Non-pigmented ciliary epithelial cell (primary cell): ENCODE measurements around the gene CDC25A.
A peak's percentile ranks its signal among the peaks of the same experiment; 100 is the strongest.
"Not testable (repeated sequence)": the region's sequence is repeated elsewhere in the genome, so short reads cannot be mapped to it uniquely, and the experiment has no call there.

Experiments
- DNase-seq: peaks from one replicate; pipeline ENCODE4 v3.0.0-alpha.2; 2010; ENCODE audit warnings: low read depth

CDC25A gene

GRCh38 chr3:48140936-48141603 is 47.1 kb downstream of the CDC25A start:
- no peak for DNase-seq

DNA sequence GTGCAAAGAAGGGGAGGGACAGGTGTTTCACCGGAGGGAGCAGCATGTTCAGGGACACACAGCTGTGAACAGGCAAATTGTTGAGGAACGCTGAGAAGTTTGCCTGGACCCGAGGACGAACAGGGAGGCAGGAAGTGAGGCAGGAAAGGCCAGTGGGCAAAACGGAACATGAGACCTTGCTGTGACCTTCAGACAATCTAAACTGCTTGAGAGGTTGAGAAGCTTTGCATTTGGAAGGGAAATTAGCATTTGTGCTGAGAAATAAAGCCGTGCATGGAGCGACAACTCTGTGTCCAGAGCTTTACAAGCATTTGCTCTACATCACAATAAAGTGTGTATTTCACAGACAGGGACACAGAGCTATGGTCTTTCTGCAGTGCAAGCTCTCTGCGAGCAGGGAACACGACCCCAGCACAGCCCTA is 47.9 kb downstream of the CDC25A start:
- DNase-seq, result no peak

DNA sequence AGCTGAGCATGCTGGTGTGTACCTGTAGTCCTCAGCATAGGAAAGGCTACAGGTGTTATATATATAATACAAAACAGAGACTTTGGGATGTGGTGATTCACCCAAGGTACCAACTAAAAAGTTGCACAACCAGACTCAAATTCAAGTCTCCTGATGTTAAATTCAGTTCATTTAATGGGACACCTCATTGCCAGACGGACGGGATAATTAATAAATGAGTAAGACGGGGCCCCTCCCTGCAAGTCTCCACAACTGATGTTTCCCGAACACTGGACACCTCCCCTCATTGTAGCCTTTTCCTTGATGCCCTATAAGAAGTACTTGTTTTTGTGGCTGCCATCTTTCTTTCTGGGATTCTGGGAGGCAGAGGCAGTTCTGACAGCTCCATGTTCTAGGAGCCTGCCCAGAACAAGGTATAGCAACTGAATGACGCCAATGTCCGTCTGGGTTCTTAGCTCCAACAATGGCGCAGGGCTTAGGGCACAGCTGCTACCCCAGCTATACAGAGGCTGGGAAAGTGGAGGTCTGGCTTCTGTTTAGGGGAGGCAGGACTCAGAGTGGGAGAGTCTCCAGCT is 50.7 kb downstream of the CDC25A start:
- no peak for DNase-seq

DNA sequence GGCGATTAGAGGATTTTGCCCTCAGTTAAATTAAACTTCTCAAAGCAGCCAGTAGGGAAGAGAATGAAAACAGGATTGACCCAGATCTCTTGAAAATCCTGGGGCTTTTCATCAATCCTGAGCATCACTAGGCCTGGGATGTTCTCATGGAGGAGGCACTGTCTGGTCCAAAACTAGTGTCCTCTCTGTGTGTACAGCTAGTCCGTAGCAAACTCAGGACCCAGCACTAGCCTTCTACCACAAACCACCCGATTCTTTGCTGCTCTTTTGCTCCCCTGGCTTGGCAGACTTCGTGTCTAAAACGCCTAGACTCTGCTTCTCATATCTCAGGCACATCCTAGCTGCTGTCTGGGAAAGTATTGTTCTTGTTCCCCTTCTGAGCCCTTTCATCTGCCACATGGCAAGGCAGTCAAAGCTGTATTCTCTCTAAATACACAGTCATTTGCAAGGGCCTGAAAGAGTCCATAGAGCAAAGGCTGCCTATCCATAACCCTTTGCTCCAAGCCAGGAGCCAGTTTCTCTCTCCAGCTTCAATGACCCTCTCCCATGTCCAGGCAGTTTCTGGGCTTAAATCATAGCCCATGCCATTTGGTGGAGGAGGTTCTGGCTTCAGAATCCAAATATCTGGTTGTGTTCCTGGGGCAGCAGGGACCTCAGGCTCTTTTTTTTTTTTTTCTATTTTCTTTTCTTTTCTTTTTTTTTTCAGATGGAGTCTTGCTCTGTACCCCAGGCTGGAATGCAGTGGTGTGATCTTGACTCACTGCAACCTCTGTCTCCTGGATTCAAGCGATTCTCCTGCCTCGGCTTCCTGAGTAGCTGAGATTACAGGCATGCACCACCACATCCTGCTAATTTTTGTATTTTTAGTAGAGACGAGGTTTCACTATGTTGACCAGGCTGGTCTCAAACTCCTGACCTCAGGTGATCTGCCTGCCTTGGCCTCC is 52.4 kb downstream of the CDC25A start:
- no peak for DNase-seq

DNA sequence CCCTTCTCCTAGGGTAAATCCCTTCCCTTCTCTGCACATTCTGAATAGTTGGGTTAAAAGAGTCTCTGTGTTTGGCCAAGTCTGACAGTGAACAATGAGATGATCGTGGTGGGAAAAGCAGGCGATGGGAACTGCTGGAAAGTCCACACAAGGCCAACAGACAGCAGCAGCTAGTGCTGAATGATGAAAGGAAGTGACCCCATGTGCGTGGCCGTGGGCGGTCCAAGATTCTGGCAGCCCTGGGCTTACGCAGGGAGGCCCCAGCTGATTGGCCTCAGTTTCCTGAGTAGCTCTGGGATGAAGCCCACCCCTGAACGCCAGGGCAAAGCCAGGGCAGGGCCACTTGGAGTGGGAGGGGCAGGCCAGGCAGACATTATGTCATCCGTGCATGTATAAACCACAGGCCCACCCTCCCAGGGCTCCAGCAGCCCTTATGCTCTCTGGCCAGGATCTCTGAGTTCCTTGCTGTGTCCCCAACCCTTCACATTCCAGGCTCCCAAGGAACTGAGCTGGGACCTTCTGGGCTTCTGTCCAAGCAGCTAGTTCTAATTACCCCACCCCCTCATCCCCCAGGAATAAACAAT is 57.8 kb downstream of the CDC25A start:
- peak; percentile 64 for DNase-seq

DNA sequence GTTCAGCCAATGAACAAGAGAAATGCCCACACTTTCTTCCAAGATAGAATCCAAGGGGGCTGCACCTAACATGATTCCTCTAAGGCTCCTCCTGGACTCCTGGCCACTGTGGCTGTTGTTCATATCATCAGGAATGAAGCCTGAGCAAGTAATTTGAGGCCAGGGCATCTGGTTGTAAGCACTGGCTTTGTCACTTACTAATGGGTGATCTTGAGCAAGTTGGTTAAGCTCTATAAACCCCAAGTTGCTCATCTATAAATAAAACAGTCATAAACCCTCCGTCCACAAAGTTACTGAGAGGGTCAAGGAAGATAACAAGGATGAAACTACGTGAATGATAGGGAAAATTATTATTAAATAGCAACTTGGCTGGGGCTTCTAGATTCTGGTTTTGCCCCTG is 58.3 kb downstream of the CDC25A start:
- DNase-seq, result no peak

DNA sequence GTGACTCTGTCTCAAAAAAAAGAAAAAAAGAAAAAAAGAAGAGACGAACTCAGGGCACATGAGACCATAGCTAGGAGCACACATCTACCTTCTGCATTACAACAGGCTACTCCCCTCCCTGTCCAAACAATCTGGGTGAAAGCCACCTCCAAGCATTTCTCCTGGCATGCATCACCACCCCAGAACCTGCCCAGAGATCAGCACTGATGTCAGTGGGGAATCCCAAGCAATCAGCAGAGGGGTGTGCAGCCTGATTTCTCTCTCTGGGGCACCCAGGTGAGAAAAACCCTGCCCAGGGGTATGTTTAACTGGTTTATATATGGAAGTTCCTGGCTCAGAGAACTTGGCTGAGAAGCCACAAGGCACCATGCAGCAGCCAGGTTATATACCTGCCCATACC is 59.4 kb downstream of the CDC25A start:
- no peak for DNase-seq

DNA sequence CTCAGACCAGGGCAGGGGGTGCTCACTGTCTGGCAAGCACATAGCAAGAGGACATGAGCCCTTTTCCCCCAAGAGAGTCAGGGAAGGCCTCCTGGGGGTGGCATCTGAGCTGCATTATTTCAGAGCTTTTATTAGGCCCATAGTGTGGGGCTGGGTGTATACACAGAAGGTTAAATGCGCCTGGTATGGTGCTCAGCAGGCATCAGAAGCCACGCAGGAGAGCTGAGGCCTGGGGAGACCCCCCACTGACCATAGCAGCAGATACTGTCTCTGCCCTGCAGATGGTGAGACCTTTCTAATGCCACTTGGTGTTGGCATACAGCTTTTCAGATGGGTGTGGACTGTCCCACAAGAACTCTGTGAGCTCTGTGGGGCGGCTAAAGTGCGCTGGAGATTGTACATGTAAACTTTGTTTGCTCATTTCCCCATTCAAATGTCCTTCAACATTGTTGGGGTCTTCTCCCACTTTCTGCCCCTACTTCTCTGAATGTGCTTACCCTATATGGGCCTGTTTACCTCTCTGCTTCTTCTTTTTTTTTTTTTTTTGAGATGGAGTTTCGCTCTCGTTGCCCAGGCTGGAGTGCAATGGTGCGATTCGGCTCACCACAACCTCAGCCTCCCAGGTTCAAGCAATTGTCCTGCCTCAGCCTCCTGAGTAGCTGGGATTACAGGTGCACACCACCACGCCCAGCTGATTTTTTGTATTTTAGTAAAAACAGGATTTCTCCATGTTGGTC is 62.2 kb downstream of the CDC25A start:
- DNase-seq, result no peak

DNA sequence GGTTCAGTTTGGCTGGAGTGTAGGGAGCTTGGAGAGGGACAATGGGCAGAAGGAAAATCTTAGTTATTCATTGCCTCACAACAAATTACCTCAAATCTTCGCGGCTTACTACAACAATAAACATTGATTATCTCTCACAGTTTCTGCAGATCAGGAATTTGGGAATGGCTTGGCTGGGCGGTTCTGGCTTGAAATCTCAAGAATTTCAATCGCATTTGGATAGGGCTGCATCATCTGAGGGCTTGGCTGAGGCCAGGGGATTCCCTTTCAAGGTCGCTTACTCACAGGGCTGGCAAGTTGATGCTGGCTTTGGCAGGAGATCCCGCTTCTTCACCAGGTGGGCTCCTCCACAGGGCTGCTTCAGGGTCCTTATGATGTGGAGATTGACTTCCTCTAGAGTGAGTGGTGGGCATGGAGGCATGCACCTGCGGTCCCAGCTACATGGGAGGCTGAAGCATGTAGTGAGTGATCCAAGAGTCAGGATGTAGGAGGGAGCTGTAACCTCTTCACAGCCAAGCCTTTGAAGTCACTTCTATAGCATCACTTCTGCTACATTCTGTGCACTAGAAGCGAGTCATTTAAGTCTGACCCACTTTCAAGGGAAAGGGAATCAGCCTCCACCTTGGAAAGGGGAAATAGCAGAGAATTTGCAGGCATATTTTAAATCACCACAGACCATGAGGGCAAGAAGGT is 63.1 kb downstream of the CDC25A start:
- DNase-seq, result peak; percentile 60

GRCh38 chr3:48123346-48123745 is 64.9 kb downstream of the CDC25A start:
- DNase-seq, result no peak

DNA sequence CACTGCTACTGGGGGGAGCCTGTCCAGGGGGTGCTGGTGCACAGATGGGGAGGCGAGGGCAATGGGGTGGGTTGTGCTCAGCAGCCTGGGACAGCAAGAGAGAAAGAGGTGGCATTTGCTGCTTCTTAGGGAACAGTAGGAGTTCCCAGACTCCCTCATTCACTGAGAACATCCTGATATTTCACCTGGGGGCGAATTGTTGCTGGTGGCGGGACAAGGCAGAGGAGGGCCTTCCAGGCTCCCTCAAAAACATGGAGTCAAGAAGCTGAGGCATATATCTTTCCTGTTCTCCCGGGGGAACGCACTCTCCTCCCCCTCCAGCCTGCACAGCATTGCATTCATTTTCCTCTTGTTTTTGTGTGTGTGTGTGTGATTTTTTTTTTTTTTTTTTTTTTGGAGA is 65.7 kb downstream of the CDC25A start:
- no peak for DNase-seq

DNA sequence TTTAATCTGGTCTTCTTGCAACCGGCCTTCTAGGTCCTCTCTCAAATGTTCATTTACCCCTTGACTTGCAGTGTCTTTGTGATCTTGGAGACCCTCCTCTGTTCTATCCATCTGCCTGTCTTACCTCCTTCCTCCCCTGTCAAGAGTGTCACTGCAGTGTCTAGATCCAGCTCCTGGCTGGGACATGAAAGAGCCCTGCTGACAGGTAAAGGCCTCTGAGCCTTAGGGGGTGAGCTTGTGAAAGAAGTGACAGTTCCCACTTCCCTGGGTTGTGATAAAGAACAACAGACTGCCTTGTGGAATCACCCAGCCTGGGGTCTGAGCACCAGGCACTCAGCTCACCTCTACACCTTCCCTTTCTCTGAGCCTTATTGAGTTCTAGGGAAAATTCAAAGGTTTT is 68.0 kb downstream of the CDC25A start:
- no peak for DNase-seq

GRCh38 chr3:48119505-48120193 is 68.6 kb downstream of the CDC25A start:
- no peak for DNase-seq

DNA sequence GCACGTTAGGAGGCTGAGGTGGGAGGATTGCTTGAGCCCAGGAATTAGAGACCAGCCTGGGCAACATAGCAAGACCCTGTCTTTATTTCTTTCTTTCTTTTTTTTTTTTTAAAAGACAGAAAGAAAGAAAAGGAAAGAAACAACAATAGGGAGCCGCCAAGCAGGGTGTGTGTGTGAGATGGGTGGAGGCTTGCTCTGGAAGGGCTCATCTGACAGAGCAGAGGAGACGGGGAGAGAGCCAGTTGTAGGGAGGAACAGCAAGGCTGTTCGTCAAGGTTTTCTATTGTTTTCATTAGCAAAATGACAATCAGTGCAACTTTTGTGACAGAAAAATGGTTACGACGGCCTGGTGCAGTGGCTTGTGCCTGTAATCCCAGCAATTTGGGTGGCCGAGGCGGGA is 69.3 kb downstream of the CDC25A start:
- no peak for DNase-seq

- no peak for DNase-seq
Observed at GRCh38 chr3:48118322-48118721, 69.9 kb downstream of the CDC25A start.

GRCh38 chr3:48112813-48113212 is 75.4 kb downstream of the CDC25A start:
- DNase-seq, result no peak

- DNase-seq, result not testable (repeated sequence)
Observed at GRCh38 chr3:48112108-48112791, 76.0 kb downstream of the CDC25A start.

DNA sequence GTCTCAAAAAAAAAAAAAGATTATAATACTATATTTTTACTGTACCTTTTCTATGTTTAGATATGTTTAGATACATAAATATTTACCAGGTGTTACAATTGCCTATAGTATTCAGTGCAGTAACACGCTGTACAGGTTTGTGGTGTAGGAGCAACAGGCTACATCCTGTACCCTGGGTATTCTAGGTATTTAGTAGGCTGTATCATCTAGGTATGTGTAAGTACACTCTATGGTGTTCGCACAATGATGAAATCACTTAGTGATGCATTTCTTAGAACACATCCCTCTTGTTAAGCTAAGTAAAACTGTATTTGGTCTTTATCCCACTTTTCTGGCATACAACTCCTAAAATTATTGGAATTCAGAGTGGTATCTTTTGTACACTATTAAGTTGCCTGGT is 77.8 kb downstream of the CDC25A start:
- no peak for DNase-seq

DNA sequence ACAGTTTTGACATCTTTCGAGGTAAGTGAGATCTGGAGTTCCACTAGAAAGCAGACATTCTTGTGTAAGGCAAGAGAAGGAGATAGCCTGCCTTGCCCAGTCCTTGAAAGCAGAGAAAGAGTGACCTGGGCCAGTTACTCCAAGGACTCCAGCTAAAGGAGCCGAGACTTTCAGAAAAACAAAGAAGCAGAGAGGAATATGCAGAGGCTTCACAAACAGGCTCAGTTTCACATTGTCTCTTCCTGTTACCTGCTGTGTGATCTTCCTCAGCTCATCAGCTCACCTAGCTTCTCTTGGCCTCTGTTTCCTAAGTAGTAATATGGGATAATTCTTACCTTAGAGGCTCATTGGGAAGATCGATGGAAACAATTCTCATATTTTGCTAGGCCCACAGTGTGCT is 81.0 kb downstream of the CDC25A start:
- no peak for DNase-seq
